Stimulated activated CD8-positive, alpha-beta memory T cell treated with anti-CD3 and anti-CD28 coated beads, Interleukin-7, amount 100 ng/mL, for 24 hours (primary cell): ENCODE data around the gene TRDMT1.

Experiments
- DNase-seq: peaks from one replicate; pipeline ENCODE4 v3.0.0-alpha.2; 2020; ENCODE audit warnings: low read depth

The TRDMT1 gene

GRCh38 chr10:17200912-17201793 is at the start of gene TRDMT1:
TRDMT1 (minus strand) TSS chr10:17201672; CDS start chr10:17201634, 38 bp downstream.
- DNase-seq: peak; percentile 59

- DNase-seq: no peak
Observed at GRCh38 chr10:17250736-17251135, 49.3 kb upstream of the TRDMT1 start.

GRCh38 chr10:17249820-17250219 is 48.3 kb upstream of the TRDMT1 start:
- no peak for DNase-seq

GRCh38 chr10:17248964-17249363 is 47.5 kb upstream of the TRDMT1 start:
- DNase-seq: no peak

GRCh38 chr10:17247210-17247609 is 45.7 kb upstream of the TRDMT1 start:
- no peak for DNase-seq

GRCh38 chr10:17244700-17245365 is 43.4 kb upstream of the TRDMT1 start:
- DNase-seq: no peak

GRCh38 chr10:17241611-17242333 is 40.3 kb upstream of the TRDMT1 start:
- no peak for DNase-seq

GRCh38 chr10:17240616-17241015 is 39.1 kb upstream of the TRDMT1 start:
- DNase-seq: no peak

GRCh38 chr10:17240096-17240495 is 38.6 kb upstream of the TRDMT1 start:
- no peak for DNase-seq

- no peak for DNase-seq
Observed at GRCh38 chr10:17239345-17240085, 38.0 kb upstream of the TRDMT1 start.

- DNase-seq: no peak
Observed at GRCh38 chr10:17238445-17239291, 37.2 kb upstream of the TRDMT1 start.

GRCh38 chr10:17237915-17238444 is 36.5 kb upstream of the TRDMT1 start:
- DNase-seq: no peak

- no peak for DNase-seq
Observed at GRCh38 chr10:17237149-17237527, 35.7 kb upstream of the TRDMT1 start.

- DNase-seq: no peak
Observed at GRCh38 chr10:17236468-17237148, 35.1 kb upstream of the TRDMT1 start.

- DNase-seq: no peak
Observed at GRCh38 chr10:17235136-17235535, 33.7 kb upstream of the TRDMT1 start.

GRCh38 chr10:17234431-17234945 is 33.0 kb upstream of the TRDMT1 start:
- no peak for DNase-seq

- DNase-seq: no peak
Observed at GRCh38 chr10:17233286-17233991, 32.0 kb upstream of the TRDMT1 start.

- DNase-seq: no peak
Observed at GRCh38 chr10:17232276-17232960, 30.9 kb upstream of the TRDMT1 start.

GRCh38 chr10:17231788-17232187 is 30.3 kb upstream of the TRDMT1 start:
- DNase-seq: no peak
